Ovary (tissue), 9 donors: ENCODE results near the gene GABRB1. TPM values are rescaled to one million over a fixed set of nuclear protein-coding genes. Genes with fewer than 3 reads are reported as not detected.

ENCODE experiments used
- DNase-seq, 5 donors: peaks; one replicate each; pipeline ENCODE4 v3.0.0-alpha.2; 2019 to 2020
- H3K27ac ChIP-seq, 2 donors: fragments of 200-600 bp; one replicate each; pipeline versions ENCODE4 v1.5.1 to v1.8.0; 2019 to 2022
- H3K27me3 ChIP-seq: fragments of 200-600 bp; one replicate; pipeline ENCODE4 v1.8.0; 2022
- H3K36me3 ChIP-seq: fragments of 200-600 bp; sonication (generic); one replicate; pipeline ENCODE4 v1.5.1; 2019
- H3K4me1 ChIP-seq: one replicate; pipeline ENCODE4 v1.8.1; 2013; ENCODE audit warnings: mild to moderate bottlenecking, moderate library complexity; ENCODE audit not compliant: insufficient read depth
- H3K4me3 ChIP-seq: fragments of 200-600 bp; sonication (generic); one replicate; pipeline ENCODE4 v1.5.1; 2017
- H3K9me3 ChIP-seq, 2 donors: fragments of 200-600 bp in 1 of 2; sonication (generic) in 1 of 2; one replicate each; pipeline versions ENCODE4 v1.5.1 to v1.8.1; 2013 to 2019; ENCODE audit warnings: mild to moderate bottlenecking in 1 of 2, moderate library complexity in 1 of 2
- CTCF ChIP-seq, 3 donors: fragments of 450-650 bp in 2 of 3; fragments of 200-600 bp in 1 of 3; IDR thresholded peaks; one replicate each; pipeline versions ENCODE4 v1.5.1 to v1.8.0; 2016 to 2022; ENCODE audit warnings: antibody characterized with exemption in 3 of 3, mild to moderate bottlenecking in 1 of 3
- EP300 ChIP-seq: sonication (generic); formaldehyde crosslinking; IDR thresholded peaks from one replicate; pipeline ENCODE4 v1.6.1; 2017; ENCODE audit warnings: antibody characterized with exemption
- POLR2A ChIP-seq: fragments of 450-650 bp; IDR thresholded peaks from one replicate; pipeline ENCODE4 v1.6.1; 2017; ENCODE audit warnings: antibody characterized with exemption, mild to moderate bottlenecking, moderate library complexity
- WGBS, 3 donors: extraction: QIAGEN DNeasy Blood & Tissue Kit in 1 of 3; methylation state at CpG; one replicate each; pipeline versions ENCODE4 v1.1.5 to v1.1.7; 2013 to 2017; 5-methylcytosine and 5-hydroxymethylcytosine counted together
- intact Hi-C, 4 donors: fragments of 100-400 bp; cut with DNase I; formaldehyde crosslinking; loops; one replicate each; pipeline versions ENCODE4 v1.11.0 to v1.15.1; 2022 to 2023
- polyA plus RNA-seq, 2 donors: library from polyadenylated mRNA; stranded (reverse); fragments of 200-250 nt in 1 of 2; fragments of 350-450 nt in 1 of 2; fragmentation: Illumina TruSeq in 1 of 2; extraction: RNeasy Lipid Tissue Mini Kit (QIAGEN cat#74804) in 1 of 2; gene quantifications; one replicate each; pipeline ENCODE4 v1.2.3, GENCODE V29; 2013 to 2014
- total RNA-seq, 7 donors: library from RNA; depleted of rRNA in 2 of 7; stranded (reverse); fragments of >200 nt in 2 of 7; fragmentation: NEBNext Ultra II Directional in 3 of 7; extraction: Animal tissue kit (Norgen Biotek cat#: 25700) in 3 of 7; gene quantifications; one replicate each; pipeline versions ENCODE4 v1.1.0 to v1.2.4, GENCODE V29; 2016 to 2023
- donor health status: DM: no; HTN: no; CAD: no; lungs with moderate emphysema.
- donor health status: DM: no; HTN: no; CAD: no.
- donor health status: Bipolar disorder and iron deficiency.
- donor health status: DM: yes; HTN: yes; CAD: no.
- donor health status: DM: no; HTN: no; CAD: no.
- donor health status: DM: yes; HTN: yes; CAD: no.

GABRB1 gene
- total and polyA plus RNA-seq, 9 donors = 0.23 to 0.43 TPM; not detected in 7

- Histone ChIP-seq H3K4me1 (no peaks in the 10 kb centered on the region), H3K27me3 (no peaks in the 10 kb centered on the region), H3K27ac (no peak overlapping the region), H3K9me3 (no peaks in the 10 kb centered on the region), H3K4me3 (no peak overlapping the region), H3K36me3 (no peaks in the 10 kb centered on the region)
- 22 to 36% (median 27%) methylated on average over 1 of the region's 1 CpG for WGBS, 3 donors
- TF ChIP-seq CTCF (IDR thresholded peaks at IDR 0.05) (no peak), EP300 (no peak), POLR2A (no peak)
- DNase-seq = no peak
- intact Hi-C loops = no loop called here
These were observed 184.4 kb downstream of the GABRB1 start for GRCh38 chr4:47215759-47216158.

- Histone ChIP-seq H3K27ac (no peak overlapping the region), H3K4me3 (no peak overlapping the region), H3K27me3 (no peaks in the 10 kb centered on the region), H3K36me3 (no peaks in the 10 kb centered on the region), H3K4me1 (no peaks in the 10 kb centered on the region), H3K9me3 (no peaks in the 10 kb centered on the region)
- no peak for DNase-seq
- intact Hi-C loops = no loop called here
- TF ChIP-seq EP300 = no peak
- 74 to 82% (median 74%) methylated on average over 1 of the region's 1 CpG for WGBS, 3 donors
These were observed 185.9 kb downstream of the GABRB1 start for GRCh38 chr4:47217291-47217690.

- no peaks in the 10 kb centered on the region for H3K9me3 ChIP-seq
- 51 to 65% (median 60%) methylated on average over 1 of the region's 1 CpG for WGBS, 3 donors
- no peak for TF ChIP-seq EP300
- no peak for TF ChIP-seq CTCF (IDR thresholded peaks at IDR 0.05)
- no peak for TF ChIP-seq POLR2A
These were observed 186.5 kb downstream of the GABRB1 start for GRCh38 chr4:47217884-47218283.

GRCh38 chr4:47218631-47219030, 187.3 kb downstream of the GABRB1 start:
- TF ChIP-seq EP300 = no peak
- no peak for TF ChIP-seq CTCF (IDR thresholded peaks at IDR 0.05)
- TF ChIP-seq POLR2A = no peak
- 72 to 83% (median 76%) methylated on average over 1 of the region's 1 CpG for WGBS, 3 donors

More at GRCh38 chr4:47217884-47218283, 186.5 kb downstream of the GABRB1 start:
- H3K4me3 ChIP-seq = no peak overlapping the region
- intact Hi-C loops = no loop called here
- H3K27ac ChIP-seq = no peak overlapping the region
- H3K27me3 ChIP-seq = no peaks in the 10 kb centered on the region
- H3K4me1 ChIP-seq = no peaks in the 10 kb centered on the region
- no peak for DNase-seq
- H3K36me3 ChIP-seq = no peaks in the 10 kb centered on the region

GRCh38 chr4:47219586-47219985, 188.2 kb downstream of the GABRB1 start:
- no peak for DNase-seq
- H3K4me3 ChIP-seq = no peak overlapping the region
- WGBS, 3 donors = 61 to 68% (median 68%) methylated on average over 2 of the region's 2 CpGs
- no peak overlapping the region for H3K27ac ChIP-seq
- H3K4me1 ChIP-seq = no peaks in the 10 kb centered on the region
- no peaks in the 10 kb centered on the region for H3K27me3 ChIP-seq
- TF ChIP-seq EP300 (no peak), CTCF (IDR thresholded peaks at IDR 0.05) (no peak), POLR2A (no peak)
- intact Hi-C loops = no loop called here
- H3K9me3 ChIP-seq = no peaks in the 10 kb centered on the region
- no peaks in the 10 kb centered on the region for H3K36me3 ChIP-seq

More at GRCh38 chr4:47218631-47219030, 187.3 kb downstream of the GABRB1 start:
- Histone ChIP-seq H3K4me1 (no peaks in the 10 kb centered on the region), H3K9me3 (no peaks in the 10 kb centered on the region), H3K27me3 (no peaks in the 10 kb centered on the region), H3K4me3 (no peak overlapping the region), H3K36me3 (no peaks in the 10 kb centered on the region), H3K27ac (no peak overlapping the region)
- no peak for DNase-seq
- intact Hi-C loops = no loop called here
